ENCODE data around the gene TRIM32. TPM values are rescaled to one million over a fixed set of nuclear protein-coding genes. Genes with fewer than 3 reads are reported as not detected.
A peak's percentile ranks its signal among the peaks of the same experiment; 100 is the strongest.

Gene TRIM32
- total RNA-seq, 2 donors from 2014 or later = 12.2 to 13.6 TPM

GRCh38 chr9:116661037-116661954 lies 25.8 kb upstream of the TRIM32 start:
- no peaks in the 10 kb centered on the region for H3K27me3 Mint-ChIP-seq

GRCh38 chr9:116662646-116663310 lies 24.3 kb upstream of the TRIM32 start:
- Mint-ChIP-seq H3K9me3 (no peaks in the 10 kb centered on the region), H3K4me3 (no peak overlapping the region), H3K27me3 (no peaks in the 10 kb centered on the region)

More at GRCh38 chr9:116661037-116661954, 25.8 kb upstream of the TRIM32 start:
- no peaks in the 10 kb centered on the region for H3K4me1 Mint-ChIP-seq (ENCODE audit: low read depth in 2 of 2)
- no peak overlapping the region for H3K4me3 Mint-ChIP-seq
- no peaks in the 10 kb centered on the region for H3K9me3 Mint-ChIP-seq
- DNase-seq (ENCODE audit: low spot score) (no peak), ATAC-seq (peak in 1 of 2 donors; percentile 36)
- H3K36me3 Mint-ChIP-seq = no peaks in the 10 kb centered on the region
- no peak overlapping the region for H3K27ac Mint-ChIP-seq

DNA sequence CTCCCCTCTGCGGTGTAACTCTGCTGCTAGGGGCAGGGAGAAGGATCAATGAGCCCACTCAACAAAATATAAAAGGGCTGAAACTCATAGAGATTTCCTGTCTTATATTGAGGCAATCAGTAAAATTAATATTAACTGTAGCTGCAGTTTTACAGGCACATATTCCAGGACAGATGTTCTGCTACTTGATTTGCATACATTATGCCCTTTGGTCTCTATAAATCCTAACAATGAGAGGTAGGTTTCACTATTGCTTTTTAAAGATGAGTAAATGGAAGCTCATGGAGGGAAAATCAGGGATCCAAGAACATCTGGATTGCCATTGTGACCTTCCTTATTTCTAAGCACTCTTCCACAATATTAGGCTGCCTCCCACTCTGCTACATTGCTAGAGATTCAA lies 23.5 kb upstream of the TRIM32 start:
- Mint-ChIP-seq H3K4me3 (no peak overlapping the region), H3K4me1 (ENCODE audit: low read depth in 2 of 2) (no peaks in the 10 kb centered on the region), H3K27me3 (no peaks in the 10 kb centered on the region), H3K27ac (no peak overlapping the region), H3K9me3 (no peaks in the 10 kb centered on the region), H3K36me3 (no peaks in the 10 kb centered on the region)
- ATAC-seq (no peak), DNase-seq (ENCODE audit: low spot score) (no peak)

More at GRCh38 chr9:116662646-116663310, 24.3 kb upstream of the TRIM32 start:
- Mint-ChIP-seq H3K36me3 (no peaks in the 10 kb centered on the region), H3K4me1 (ENCODE audit: low read depth in 2 of 2) (no peaks in the 10 kb centered on the region), H3K27ac (no peak overlapping the region)
- ATAC-seq = no peak
- no peak for DNase-seq (ENCODE audit: low spot score)

- no peak overlapping the region for H3K4me3 Mint-ChIP-seq
- peaks cover 5% of the 10 kb centered on the region for H3K36me3 Mint-ChIP-seq
- H3K27me3 Mint-ChIP-seq = peaks cover 0 to 5% of the 10 kb centered on the region in 2 donors
- H3K27ac Mint-ChIP-seq = no peak overlapping the region
- ATAC-seq (no peak), DNase-seq (ENCODE audit: low spot score) (no peak)
- peaks cover 4% of the 10 kb centered on the region for H3K9me3 Mint-ChIP-seq
- H3K4me1 Mint-ChIP-seq (ENCODE audit: low read depth in 2 of 2) = no peaks in the 10 kb centered on the region
Measured at GRCh38 chr9:116668970-116669695, 18.0 kb upstream of the TRIM32 start.

GRCh38 chr9:116671605-116672004 lies 15.5 kb upstream of the TRIM32 start:
- ATAC-seq = no peak
- H3K36me3 Mint-ChIP-seq = peaks cover 5% of the 10 kb centered on the region
- DNase-seq (ENCODE audit: low spot score) = no peak
- H3K9me3 Mint-ChIP-seq = peaks cover 4% of the 10 kb centered on the region
- H3K27ac Mint-ChIP-seq = no peak overlapping the region
- H3K4me3 Mint-ChIP-seq = no peak overlapping the region
- H3K4me1 Mint-ChIP-seq (ENCODE audit: low read depth in 2 of 2) = no peaks in the 10 kb centered on the region
- peaks cover 0 to 5% of the 10 kb centered on the region in 2 donors for H3K27me3 Mint-ChIP-seq

DNA sequence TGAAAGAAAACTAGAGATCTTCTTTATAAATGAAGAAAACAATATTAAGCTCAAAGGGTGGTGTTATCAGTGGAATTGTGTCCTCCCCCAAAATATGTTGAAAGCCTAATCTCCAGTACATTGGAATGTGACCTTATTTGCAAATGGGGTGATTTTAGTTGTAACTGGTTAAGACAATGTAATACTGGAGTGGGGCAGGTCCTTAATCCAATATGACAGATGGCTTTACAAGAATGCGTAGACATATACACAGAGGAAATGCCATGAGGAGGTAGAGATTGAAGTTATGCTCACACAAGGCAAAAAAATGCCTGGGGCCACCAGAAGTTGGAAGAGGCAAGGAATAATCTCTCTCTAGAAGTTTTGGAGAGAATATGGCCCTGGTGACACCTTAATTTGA lies 13.7 kb upstream of the TRIM32 start:
- H3K36me3 Mint-ChIP-seq = peaks cover 5% of the 10 kb centered on the region
- ATAC-seq = no peak

DNA sequence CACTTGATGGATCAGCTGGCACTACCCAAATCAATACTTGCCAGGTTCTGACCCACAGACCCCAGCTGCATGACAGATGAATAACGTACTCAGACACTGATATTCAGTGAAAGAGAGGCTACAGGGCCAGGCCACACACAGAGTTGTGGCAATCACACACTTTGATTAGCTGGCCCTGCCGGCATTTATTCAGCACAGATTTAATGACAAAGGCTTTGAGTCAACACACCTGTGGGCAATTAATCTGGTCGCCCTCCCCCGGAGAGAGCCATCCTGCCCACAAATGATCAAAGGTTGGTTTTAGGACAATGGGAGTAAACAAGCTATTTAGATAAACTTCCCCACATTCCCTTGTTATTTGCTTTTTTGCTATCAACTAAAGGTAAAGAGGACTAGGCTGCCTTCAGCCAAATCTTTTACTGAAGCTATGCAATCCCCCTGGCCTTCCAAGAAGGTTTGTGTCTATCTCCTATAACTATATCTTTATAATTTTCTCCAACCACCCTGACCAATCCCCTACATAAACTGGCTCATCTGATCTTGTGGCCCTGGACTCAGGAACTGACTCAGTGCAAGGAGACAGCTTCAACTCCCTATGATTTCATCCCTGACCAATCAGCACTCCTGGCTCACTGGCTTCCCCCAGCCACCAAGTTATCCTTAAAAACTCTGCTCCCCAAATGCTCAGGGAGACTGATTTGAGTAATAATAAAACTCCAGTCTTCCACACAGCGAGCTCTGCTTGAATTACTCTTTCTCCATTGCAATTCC lies 12.7 kb upstream of the TRIM32 start:
- peaks cover 5% of the 10 kb centered on the region for H3K36me3 Mint-ChIP-seq
- no peak overlapping the region for H3K4me3 Mint-ChIP-seq
- DNase-seq (ENCODE audit: low spot score) (no peak), ATAC-seq (no peak)
- peaks cover under 1 to 5% of the 10 kb centered on the region in 2 donors for H3K27me3 Mint-ChIP-seq
- H3K27ac Mint-ChIP-seq = no peak overlapping the region
- no peaks in the 10 kb centered on the region for H3K4me1 Mint-ChIP-seq (ENCODE audit: low read depth in 2 of 2)
- peaks cover 4% of the 10 kb centered on the region for H3K9me3 Mint-ChIP-seq

More for the DNA sequence above, 13.7 kb upstream of the TRIM32 start:
- Mint-ChIP-seq H3K27ac (no peak overlapping the region), H3K9me3 (peaks cover 4% of the 10 kb centered on the region), H3K4me3 (no peak overlapping the region), H3K27me3 (peaks cover 0 to 5% of the 10 kb centered on the region in 2 donors), H3K4me1 (ENCODE audit: low read depth in 2 of 2) (no peaks in the 10 kb centered on the region)
- no peak for DNase-seq (ENCODE audit: low spot score)

- H3K4me1 Mint-ChIP-seq (ENCODE audit: low read depth in 2 of 2) = peaks cover 17 to 21% of the 10 kb centered on the region in 2 donors
- H3K36me3 Mint-ChIP-seq = no peaks in the 10 kb centered on the region
Measured at GRCh38 chr9:116683535-116683934, 3.6 kb upstream of the TRIM32 start.

GRCh38 chr9:116685166-116685565 lies 1.9 kb upstream of the TRIM32 start:
- H3K9me3 Mint-ChIP-seq = no peaks in the 10 kb centered on the region
- ATAC-seq (no peak), DNase-seq (ENCODE audit: low spot score) (no peak)
- peaks cover 0 to 4% of the 10 kb centered on the region in 2 donors for H3K27me3 Mint-ChIP-seq
- H3K27ac Mint-ChIP-seq = no peak overlapping the region
- peaks cover 29 to 31% of the 10 kb centered on the region in 2 donors for H3K4me1 Mint-ChIP-seq (ENCODE audit: low read depth in 2 of 2)
- H3K4me3 Mint-ChIP-seq = no peak overlapping the region
- H3K36me3 Mint-ChIP-seq = no peaks in the 10 kb centered on the region

More at GRCh38 chr9:116683535-116683934, 3.6 kb upstream of the TRIM32 start:
- DNase-seq (ENCODE audit: low spot score) (no peak), ATAC-seq (no peak)
- Mint-ChIP-seq H3K4me3 (no peak overlapping the region), H3K27me3 (peaks cover 4 to 6% of the 10 kb centered on the region in 2 donors), H3K9me3 (no peaks in the 10 kb centered on the region), H3K27ac (no peak overlapping the region)

- ATAC-seq (no peak), DNase-seq (ENCODE audit: low spot score) (no peak)
- Mint-ChIP-seq H3K4me1 (ENCODE audit: low read depth in 2 of 2) (peaks cover 36 to 37% of the 10 kb centered on the region in 2 donors), H3K9me3 (no peaks in the 10 kb centered on the region), H3K27me3 (peaks cover 0 to 4% of the 10 kb centered on the region in 2 donors), H3K4me3 (peak overlapping the region; percentile 98), H3K36me3 (no peaks in the 10 kb centered on the region), H3K27ac (peak overlapping the region; percentile 73 to 77)
Measured at GRCh38 chr9:116686135-116686534, 970 bp upstream of the TRIM32 start.

GRCh38 chr9:116686693-116687073 lies 422 bp upstream of the TRIM32 start:
- Mint-ChIP-seq H3K4me3 (peak overlapping the region; percentile 98), H3K27ac (peak overlapping the region; percentile 73 to 77), H3K36me3 (no peaks in the 10 kb centered on the region), H3K9me3 (no peaks in the 10 kb centered on the region), H3K4me1 (ENCODE audit: low read depth in 2 of 2) (peaks cover 41% of the 10 kb centered on the region in 2 donors), H3K27me3 (peaks cover 0 to 4% of the 10 kb centered on the region in 2 donors)
- ATAC-seq (no peak), DNase-seq (ENCODE audit: low spot score) (no peak)

- H3K27ac Mint-ChIP-seq = peak overlapping the region; percentile 73 to 77
- peak overlapping the region; percentile 98 for H3K4me3 Mint-ChIP-seq
- H3K9me3 Mint-ChIP-seq = no peaks in the 10 kb centered on the region
- peaks cover 49 to 50% of the 10 kb centered on the region in 2 donors for H3K4me1 Mint-ChIP-seq (ENCODE audit: low read depth in 2 of 2)
- no peaks in the 10 kb centered on the region for H3K36me3 Mint-ChIP-seq
- ATAC-seq (peak; percentile 1 to 26), DNase-seq (ENCODE audit: low spot score) (no peak)
- H3K27me3 Mint-ChIP-seq = peaks cover 0 to 4% of the 10 kb centered on the region in 2 donors
Measured at GRCh38 chr9:116687754-116688135, 640 bp downstream of the TRIM32 start.
